HUES48 (cell line): ENCODE results near the gene ARMC9.

Source experiments
- H3K27ac ChIP-seq: one replicate; pipeline ENCODE4 v1.7.0; 2013; ENCODE audit warnings: low read depth, low read length, inconsistent platforms
- H3K27me3 ChIP-seq: 2 replicates; pipeline ENCODE4 v1.6.1; 2013; ENCODE audit warnings: mild to moderate bottlenecking, low read length; ENCODE audit not compliant: control insufficient read depth, insufficient read depth
- H3K36me3 ChIP-seq: 2 replicates; pipeline ENCODE4 v1.6.1; 2013; ENCODE audit warnings: low read length; ENCODE audit not compliant: control insufficient read depth, insufficient read depth
- H3K4me1 ChIP-seq: 2 replicates; pipeline ENCODE4 v1.6.1; 2013; ENCODE audit warnings: mild to moderate bottlenecking, low read length; ENCODE audit not compliant: control insufficient read depth, insufficient read depth
- H3K4me3 ChIP-seq: 2 replicates; pipeline ENCODE4 v1.5.1; 2013; ENCODE audit warnings: mild to moderate bottlenecking, low read depth, low read length
- H3K9ac ChIP-seq: 2 replicates; pipeline ENCODE4 v1.6.1; 2013; ENCODE audit warnings: mild to moderate bottlenecking, low read depth, low read length, moderate library complexity
- H3K9me3 ChIP-seq: 2 replicates; pipeline ENCODE4 v1.6.1; 2013; ENCODE audit warnings: low read length; ENCODE audit not compliant: control insufficient read depth, insufficient read depth

Gene ARMC9

DNA sequence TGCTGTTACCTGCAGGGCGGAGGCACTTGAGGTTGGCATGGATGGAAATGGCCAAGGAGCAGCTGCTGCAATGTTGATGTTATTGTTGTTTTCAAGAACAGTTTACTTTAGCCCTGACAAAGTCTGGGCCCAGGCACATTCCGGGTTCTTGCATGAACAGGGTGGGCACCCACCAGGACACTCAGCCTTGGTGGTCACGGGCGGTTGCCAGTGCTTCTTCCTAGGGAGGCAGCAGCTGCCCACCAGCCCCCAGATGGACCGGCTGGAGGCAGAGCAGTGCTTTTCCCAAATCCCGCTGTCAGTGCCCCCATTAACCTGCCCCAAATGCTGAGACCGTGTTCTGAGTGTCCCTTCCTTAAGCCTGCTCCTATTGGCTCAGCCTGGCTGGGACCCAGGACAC lies 158.6 kb downstream of the ARMC9 start:
- Histone ChIP-seq H3K9ac (no peak overlapping the region), H3K4me3 (no peak overlapping the region), H3K4me1 (peaks cover 24% of the 10 kb centered on the region), H3K36me3 (no peaks in the 10 kb centered on the region), H3K27me3 (no peaks in the 10 kb centered on the region), H3K27ac (no peak overlapping the region), H3K9me3 (no peaks in the 10 kb centered on the region)

DNA sequence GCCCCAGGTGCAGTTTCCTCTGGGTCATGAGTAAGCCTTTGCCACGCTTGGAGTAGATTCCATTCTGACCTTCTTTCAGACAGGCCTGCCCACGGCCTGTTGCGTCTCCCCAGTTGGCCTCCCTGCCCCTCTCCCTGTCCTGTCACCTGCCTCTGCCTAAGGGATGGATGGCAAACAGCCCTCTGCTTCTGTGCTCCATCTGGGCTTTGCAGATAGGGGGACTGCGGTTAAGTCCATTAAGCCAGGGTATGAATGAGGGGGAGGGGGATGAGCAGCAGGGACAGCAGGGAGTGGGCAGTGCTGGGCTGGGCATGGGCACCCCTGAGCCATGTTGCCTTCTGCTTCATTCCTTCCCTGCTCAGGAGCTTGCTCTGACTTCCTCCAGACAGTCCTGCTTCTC lies 159.5 kb downstream of the ARMC9 start:
- Histone ChIP-seq H3K9me3 (no peaks in the 10 kb centered on the region), H3K9ac (no peak overlapping the region), H3K4me1 (peaks cover 25% of the 10 kb centered on the region), H3K36me3 (no peaks in the 10 kb centered on the region), H3K4me3 (no peak overlapping the region), H3K27me3 (no peaks in the 10 kb centered on the region), H3K27ac (no peak overlapping the region)

DNA sequence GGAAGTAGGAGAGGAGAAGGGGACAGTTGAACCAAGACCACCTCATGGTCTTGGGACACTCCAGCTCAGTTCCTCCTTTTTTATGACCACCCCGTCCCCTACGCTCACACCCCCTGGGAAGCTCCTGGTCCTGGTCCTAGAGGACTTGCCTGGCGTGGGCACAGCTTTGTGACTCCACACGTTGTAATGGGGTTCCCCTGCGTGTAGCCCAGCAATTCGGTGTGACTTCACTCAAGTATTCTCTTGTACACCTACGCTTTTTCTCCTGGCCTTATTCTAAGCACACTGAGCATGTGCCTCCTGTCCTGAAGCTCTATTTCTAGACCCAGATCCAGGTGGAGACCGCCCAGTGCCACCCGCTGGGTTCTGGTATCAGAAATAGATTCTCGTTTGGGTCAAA lies 161.0 kb downstream of the ARMC9 start:
- Histone ChIP-seq H3K36me3 (no peaks in the 10 kb centered on the region), H3K4me1 (peaks cover 25% of the 10 kb centered on the region), H3K27me3 (no peaks in the 10 kb centered on the region), H3K9ac (no peak overlapping the region), H3K9me3 (no peaks in the 10 kb centered on the region), H3K27ac (no peak overlapping the region), H3K4me3 (no peak overlapping the region)

DNA sequence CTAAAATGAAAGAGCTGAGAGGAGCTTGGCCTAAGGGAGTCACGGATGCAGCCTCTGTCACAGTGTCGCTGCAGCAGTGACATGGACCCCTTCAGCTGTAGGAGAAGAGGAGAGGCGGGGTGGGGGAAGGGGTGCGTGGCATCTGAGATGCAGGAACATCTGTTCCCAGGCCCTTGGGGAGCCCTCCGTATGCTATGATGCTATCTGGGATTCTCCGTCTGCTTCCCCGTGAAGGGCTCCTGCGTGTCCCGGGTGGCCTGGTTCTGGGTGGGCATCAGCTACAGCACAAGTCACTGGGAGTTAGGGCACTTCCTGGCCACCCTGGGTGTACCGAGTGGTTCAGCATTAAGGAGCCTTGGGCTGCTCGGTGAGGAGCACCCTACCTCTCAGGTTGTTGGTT lies 161.5 kb downstream of the ARMC9 start:
- Histone ChIP-seq H3K4me1 (peaks cover 25% of the 10 kb centered on the region), H3K36me3 (no peaks in the 10 kb centered on the region), H3K9me3 (no peaks in the 10 kb centered on the region), H3K27me3 (no peaks in the 10 kb centered on the region), H3K4me3 (no peak overlapping the region), H3K27ac (no peak overlapping the region), H3K9ac (no peak overlapping the region)

DNA sequence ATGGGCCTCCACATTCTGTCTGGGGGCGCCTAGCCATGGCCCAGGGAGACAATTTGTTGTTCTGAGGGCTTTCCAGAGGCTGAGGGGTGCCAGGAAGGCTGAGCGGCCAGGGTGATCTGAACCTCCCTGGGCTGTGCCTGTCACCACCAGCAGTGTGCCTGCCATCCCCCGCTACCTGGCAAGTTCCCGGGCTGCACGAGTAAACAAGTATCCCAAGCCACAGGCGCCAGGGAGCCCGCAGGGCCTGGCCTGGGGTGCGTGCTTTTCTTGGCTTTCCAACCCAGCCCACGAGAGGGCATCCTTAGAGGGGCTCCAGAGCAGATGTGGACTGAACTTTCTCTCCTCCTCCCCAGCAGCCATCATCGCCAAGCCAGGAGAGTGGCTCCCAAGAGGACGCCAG lies 162.0 kb downstream of the ARMC9 start:
- H3K9ac ChIP-seq = no peak overlapping the region
- peaks cover 26% of the 10 kb centered on the region for H3K4me1 ChIP-seq
- no peak overlapping the region for H3K4me3 ChIP-seq
- H3K9me3 ChIP-seq = no peaks in the 10 kb centered on the region
- no peaks in the 10 kb centered on the region for H3K36me3 ChIP-seq
- H3K27me3 ChIP-seq = no peaks in the 10 kb centered on the region
- H3K27ac ChIP-seq = no peak overlapping the region

DNA sequence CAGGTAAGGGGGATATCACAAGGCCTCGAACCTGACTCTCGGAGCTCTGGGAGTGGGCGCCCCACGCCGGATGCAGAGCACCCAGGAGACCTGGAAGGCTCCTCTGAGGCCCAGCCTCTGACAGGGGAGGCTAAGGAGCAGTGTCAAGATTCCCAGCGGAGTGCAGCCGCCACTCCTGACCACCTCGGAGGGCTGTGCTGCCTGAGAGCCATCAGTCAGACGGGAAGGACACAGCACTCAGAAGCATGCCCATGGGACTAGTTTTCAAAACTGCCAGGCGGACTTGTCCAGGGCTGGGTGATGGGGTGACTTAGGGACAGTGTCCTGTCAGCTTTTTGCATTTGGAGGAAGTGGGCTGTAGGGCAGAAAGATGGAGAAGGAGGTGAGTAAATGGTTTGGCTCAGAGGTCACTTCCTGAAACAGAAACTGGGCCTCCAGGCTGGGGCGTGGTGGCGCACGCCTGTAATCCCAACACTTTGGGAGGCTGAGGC lies 162.5 kb downstream of the ARMC9 start:
- H3K27ac ChIP-seq = no peak overlapping the region
- no peaks in the 10 kb centered on the region for H3K27me3 ChIP-seq
- peaks cover 21% of the 10 kb centered on the region for H3K4me1 ChIP-seq

DNA sequence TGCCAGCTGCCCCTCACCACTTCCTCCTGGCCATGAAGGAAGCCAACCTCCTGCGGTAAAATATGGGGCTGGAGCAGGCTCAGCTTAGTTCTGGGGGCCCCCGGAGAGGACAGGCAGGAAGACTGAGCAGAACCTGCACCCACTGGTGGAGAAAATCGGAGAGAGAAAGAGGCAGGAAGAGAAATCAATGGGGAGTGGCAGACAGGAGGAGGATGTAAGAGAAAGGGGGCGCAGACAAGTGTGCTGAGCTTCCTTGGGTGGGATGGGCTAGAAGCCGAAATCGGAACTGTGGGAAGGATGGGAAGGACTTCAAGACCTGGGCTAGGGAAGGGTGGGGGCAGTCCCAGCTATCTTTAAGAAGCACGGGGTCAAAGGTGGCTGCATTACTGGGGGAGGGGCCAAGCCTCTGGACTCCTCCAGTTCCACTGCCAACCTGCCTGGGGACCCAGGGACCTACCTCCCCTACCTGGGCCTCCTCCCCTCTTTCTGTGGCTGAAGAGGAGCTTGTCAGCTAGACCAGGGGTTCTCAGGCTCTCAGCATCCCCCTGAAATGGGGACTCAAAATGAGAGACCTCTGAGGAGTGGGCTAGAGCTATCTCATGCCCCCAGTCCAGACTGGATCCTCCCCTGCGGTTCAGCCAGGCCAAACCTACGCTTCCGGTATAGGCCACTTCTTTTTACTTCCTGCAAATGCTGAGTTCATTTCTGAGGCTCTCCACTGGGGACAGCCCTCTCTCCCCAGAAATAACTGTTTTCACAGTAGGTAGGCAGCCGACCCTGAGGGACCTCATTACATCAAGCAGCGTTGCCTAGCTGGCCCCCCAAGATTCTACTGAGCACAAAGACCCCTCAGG lies 163.5 kb downstream of the ARMC9 start:
- no peaks in the 10 kb centered on the region for H3K9me3 ChIP-seq
- no peak overlapping the region for H3K27ac ChIP-seq
- H3K4me3 ChIP-seq = no peak overlapping the region
- H3K36me3 ChIP-seq = no peaks in the 10 kb centered on the region
- H3K4me1 ChIP-seq = peaks cover 19% of the 10 kb centered on the region; the same call in 1 of the 2 replicates
- H3K9ac ChIP-seq = no peak overlapping the region
- no peaks in the 10 kb centered on the region for H3K27me3 ChIP-seq

More for the DNA sequence above, 162.5 kb downstream of the ARMC9 start:
- Histone ChIP-seq H3K36me3 (no peaks in the 10 kb centered on the region), H3K4me3 (no peak overlapping the region), H3K9ac (no peak overlapping the region), H3K9me3 (no peaks in the 10 kb centered on the region)

DNA sequence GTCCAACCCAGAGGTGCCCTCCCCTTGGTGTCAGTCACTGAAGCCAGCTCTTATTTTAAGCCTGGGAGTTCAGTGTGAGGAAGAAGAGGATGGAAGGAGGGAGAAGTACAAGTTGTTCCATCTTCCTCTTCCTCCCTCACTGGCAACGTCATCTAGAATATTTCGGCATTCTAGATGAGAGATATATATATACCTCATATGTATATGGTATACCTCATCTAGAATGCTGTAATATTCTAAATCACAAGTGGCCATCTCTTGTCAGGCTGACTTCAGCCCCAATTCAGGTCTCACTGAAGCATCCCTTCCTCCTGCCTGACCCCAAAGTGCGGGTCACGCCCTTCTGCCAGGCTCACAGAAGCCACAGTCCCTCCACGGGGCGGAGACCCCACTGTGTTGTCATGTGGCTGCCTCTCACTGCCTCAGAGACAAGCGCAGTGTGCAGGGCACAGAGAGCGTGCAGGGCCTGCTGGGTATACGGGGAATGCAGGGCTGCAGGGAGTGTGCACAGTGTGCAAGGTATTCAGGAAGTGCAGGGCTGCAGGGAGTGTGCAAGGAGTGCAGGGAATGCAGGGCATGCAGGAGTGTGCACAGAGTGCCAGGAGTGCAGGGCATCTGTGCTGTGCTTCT lies 164.2 kb downstream of the ARMC9 start:
- Histone ChIP-seq H3K9me3 (no peaks in the 10 kb centered on the region), H3K27ac (no peak overlapping the region), H3K4me3 (no peak overlapping the region), H3K27me3 (no peaks in the 10 kb centered on the region), H3K9ac (no peak overlapping the region), H3K4me1 (peaks cover 19% of the 10 kb centered on the region; the same call in 1 of the 2 replicates), H3K36me3 (no peaks in the 10 kb centered on the region)

DNA sequence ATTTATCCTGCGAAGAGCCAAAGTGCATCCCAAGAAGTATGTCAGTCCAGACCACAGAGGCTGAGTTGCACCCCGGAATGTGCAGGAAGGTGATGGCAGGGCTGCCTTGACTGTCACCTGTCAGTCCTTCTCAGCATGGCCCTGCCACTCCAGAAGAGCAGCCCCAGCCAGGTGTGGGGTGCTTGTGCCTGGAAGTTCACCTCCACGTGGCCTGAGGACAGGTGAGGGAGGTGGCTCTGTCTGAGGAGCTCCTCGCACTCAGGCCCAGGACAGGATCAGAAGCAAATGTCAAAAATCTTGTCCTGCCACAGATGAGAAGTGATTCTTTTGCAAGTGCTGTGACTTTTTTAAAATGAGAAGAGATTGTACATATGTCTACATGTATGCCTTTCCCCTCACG lies 165.6 kb downstream of the ARMC9 start:
- peaks cover 21% of the 10 kb centered on the region; the same call in 1 of the 2 replicates for H3K4me1 ChIP-seq
- H3K27ac ChIP-seq = no peak overlapping the region
- H3K4me3 ChIP-seq = no peak overlapping the region
- no peaks in the 10 kb centered on the region for H3K36me3 ChIP-seq
- no peaks in the 10 kb centered on the region for H3K9me3 ChIP-seq
- H3K27me3 ChIP-seq = no peaks in the 10 kb centered on the region
- H3K9ac ChIP-seq = no peak overlapping the region

DNA sequence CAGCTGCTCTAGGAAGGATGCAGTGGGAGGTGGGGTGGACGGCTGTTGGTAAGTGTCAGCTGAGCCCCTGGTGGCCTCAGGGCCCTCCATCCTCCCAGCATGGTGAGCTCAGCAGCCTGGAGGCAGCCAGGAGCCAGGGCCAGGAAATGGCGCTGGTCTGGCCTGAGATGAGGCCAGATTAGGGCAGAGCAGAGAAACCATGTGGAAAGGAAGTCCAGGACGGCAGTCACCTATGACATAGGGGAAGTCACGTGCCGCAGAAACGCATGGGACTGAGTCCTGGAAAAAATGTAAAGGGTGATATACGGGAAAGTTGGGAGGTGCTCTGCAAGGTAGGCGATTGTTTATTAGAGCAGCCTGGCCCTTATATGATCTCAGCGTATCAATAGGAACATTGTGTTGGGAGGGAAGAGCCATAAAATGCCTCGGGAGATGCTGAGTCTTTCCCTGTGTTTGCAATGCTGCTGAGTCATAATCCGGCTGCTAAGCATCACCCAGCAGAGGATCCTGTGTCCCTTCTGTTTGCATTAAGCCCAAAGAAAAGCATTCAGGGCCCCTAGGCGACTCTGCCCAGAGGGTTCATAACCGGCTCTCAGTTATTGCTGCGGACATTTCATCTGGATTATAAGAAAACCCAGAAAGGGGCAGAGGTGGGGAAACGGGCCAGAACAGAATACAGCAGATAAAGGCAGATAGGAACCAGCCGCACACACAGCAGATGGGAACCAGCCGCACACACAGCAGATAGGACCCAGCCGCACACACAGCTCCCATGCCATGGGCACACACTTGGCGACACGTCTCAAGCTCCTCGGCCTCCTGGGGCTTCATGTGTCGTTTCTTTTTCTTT lies 166.8 kb downstream of the ARMC9 start:
- H3K4me3 ChIP-seq = no peak overlapping the region
- no peaks in the 10 kb centered on the region for H3K36me3 ChIP-seq
- H3K9me3 ChIP-seq = no peaks in the 10 kb centered on the region
- H3K27ac ChIP-seq = peak overlapping the region; percentile 76
- H3K27me3 ChIP-seq = no peaks in the 10 kb centered on the region
- no peak overlapping the region for H3K9ac ChIP-seq
- peaks cover 24% of the 10 kb centered on the region for H3K4me1 ChIP-seq
